ENCODE measurements around the gene SHANK1.
A peak's percentile ranks its signal among the peaks of the same experiment; 100 is the strongest.

Gene SHANK1

DNA sequence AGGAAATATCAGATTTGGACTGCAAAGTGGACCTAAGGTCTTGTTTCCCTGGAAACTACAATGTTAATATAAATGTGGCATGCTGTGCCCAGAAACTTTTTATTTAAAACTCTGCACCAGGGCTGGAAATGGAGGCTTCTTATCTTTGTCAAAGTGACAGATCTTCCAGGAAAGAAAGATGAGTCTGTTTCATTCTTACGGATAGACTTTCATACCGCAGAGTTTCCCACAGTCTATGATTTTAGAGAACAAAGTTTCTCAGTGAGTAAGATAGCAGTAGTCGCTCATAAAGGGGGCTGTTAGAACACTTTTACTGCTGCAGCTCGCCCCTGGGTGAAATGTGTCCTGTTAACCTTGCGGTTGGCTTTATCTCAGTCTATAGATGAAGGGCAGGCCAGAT is 10.3 kb upstream of the SHANK1 start:
- H3K79me2 ChIP-seq (ENCODE audit: control insufficient read depth, insufficient read depth, low read length, unreplicated experiment) = peaks cover 11% of the 10 kb centered on the region
- no peaks in the 10 kb centered on the region for H3K36me3 ChIP-seq (ENCODE audit: insufficient read depth, low read length)
- no peak overlapping the region for H2AFZ ChIP-seq (ENCODE audit: low read length, unreplicated experiment)
- no peak overlapping the region for H3K4me3 ChIP-seq (ENCODE audit: low read depth, low read length)
- H3K27ac ChIP-seq (ENCODE audit: low read depth, low read length) = no peak overlapping the region
- no peaks in the 10 kb centered on the region for H3K27me3 ChIP-seq (ENCODE audit: insufficient read depth, low read length)
- H3K4me1 ChIP-seq (ENCODE audit: control insufficient read depth, insufficient read depth, low read length, unreplicated experiment) = peaks cover 5% of the 10 kb centered on the region

DNA sequence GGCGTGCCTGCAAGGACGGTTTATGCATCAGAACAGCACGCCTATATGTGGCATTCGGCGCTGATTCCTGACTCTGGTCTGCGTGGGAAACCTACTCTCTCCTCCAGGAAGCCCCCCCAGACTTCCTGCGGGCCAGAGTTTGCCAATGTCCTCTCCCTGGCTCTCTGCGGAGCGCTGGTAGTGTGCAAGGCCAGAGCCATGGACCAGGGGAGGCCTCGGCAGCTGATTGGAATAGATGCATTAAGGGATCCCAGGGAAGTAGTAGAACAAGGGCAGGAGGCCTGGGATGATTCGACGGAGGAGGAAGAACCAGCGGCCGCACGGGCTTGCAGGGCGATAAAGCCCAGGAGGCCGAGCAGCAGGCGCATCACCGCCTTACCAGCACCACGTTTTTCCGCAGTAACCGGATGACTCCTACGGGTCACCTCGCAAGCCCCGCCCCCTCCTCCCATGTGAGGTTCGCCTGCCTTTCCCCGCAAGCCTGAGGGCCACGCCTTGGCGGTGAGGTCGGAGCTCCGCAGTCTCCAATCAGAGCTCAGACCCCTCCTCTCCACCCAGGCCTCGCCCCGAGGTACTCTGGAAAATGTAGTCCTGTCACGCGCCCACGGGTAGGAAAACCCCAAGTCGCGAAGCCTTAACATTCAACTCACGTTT is 8.6 kb upstream of the SHANK1 start:
- no peak overlapping the region for H3K4me3 ChIP-seq (ENCODE audit: low read depth, low read length)
- peaks cover 5% of the 10 kb centered on the region for H3K4me1 ChIP-seq (ENCODE audit: control insufficient read depth, insufficient read depth, low read length, unreplicated experiment)
- H3K27me3 ChIP-seq (ENCODE audit: insufficient read depth, low read length) = no peaks in the 10 kb centered on the region
- H2AFZ ChIP-seq (ENCODE audit: low read length, unreplicated experiment) = no peak overlapping the region
- no peaks in the 10 kb centered on the region for H3K36me3 ChIP-seq (ENCODE audit: insufficient read depth, low read length)
- H3K27ac ChIP-seq (ENCODE audit: low read depth, low read length) = no peak overlapping the region
- H3K79me2 ChIP-seq (ENCODE audit: control insufficient read depth, insufficient read depth, low read length, unreplicated experiment) = peaks cover 15% of the 10 kb centered on the region

DNA sequence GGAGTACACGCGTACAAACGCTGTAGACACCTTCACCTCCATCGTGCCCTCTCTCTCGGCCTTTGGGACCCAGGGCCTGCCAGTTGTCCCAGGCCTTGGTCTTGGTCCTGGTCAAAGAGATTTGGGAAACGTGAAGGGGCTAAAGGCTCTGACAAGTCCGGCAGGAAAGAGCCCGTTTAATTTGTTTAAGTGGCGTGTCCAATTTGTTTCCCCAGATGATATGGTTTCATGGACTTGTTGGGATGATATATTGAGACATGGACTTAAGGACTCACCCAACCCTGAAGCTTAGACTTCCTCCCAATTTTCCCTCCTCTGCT is 6.3 kb upstream of the SHANK1 start:
- Histone ChIP-seq H3K27me3 (ENCODE audit: insufficient read depth, low read length) (no peaks in the 10 kb centered on the region), H3K36me3 (ENCODE audit: insufficient read depth, low read length) (no peaks in the 10 kb centered on the region), H3K4me3 (ENCODE audit: low read depth, low read length) (peak overlapping the region; percentile 74), H2AFZ (ENCODE audit: low read length, unreplicated experiment) (no peak overlapping the region), H3K4me1 (ENCODE audit: control insufficient read depth, insufficient read depth, low read length, unreplicated experiment) (peaks cover 15% of the 10 kb centered on the region), H3K79me2 (ENCODE audit: control insufficient read depth, insufficient read depth, low read length, unreplicated experiment) (peaks cover 15% of the 10 kb centered on the region), H3K27ac (ENCODE audit: low read depth, low read length) (no peak overlapping the region)

DNA sequence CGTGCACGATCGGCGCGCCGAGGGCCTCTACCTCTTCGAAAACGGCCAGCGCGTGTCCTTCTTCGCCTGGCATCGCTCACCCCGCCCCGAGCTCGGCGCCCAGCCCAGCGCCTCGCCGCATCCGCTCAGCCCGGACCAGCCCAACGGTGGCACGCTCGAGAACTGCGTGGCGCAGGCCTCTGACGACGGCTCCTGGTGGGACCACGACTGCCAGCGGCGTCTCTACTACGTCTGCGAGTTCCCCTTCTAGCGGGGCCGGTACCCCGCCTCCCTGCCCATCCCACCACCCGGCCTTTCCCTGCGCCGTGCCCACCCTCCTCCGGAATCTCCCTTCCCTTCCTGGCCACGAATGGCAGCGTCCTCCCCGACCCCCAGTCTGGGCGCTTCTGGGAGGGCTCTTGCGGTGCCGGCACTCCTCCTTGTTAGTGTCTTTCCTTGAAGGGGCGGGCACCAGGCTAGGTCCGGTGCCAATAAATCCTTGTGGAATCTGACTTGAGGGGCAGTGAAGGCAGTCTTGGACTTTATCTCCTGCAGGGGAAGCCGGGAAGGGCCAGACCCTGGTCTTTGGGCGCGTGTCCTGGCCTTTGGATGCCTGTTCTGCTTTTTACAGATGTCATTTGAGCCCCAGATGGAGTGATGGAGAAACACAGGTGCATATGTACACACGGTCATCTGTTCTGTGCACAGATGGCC is 5.8 kb upstream of the SHANK1 start:
- Histone ChIP-seq H3K79me2 (ENCODE audit: control insufficient read depth, insufficient read depth, low read length, unreplicated experiment) (peaks cover 15% of the 10 kb centered on the region), H3K4me1 (ENCODE audit: control insufficient read depth, insufficient read depth, low read length, unreplicated experiment) (peaks cover 15% of the 10 kb centered on the region), H2AFZ (ENCODE audit: low read length, unreplicated experiment) (peak overlapping the region; percentile 69), H3K27ac (ENCODE audit: low read depth, low read length) (peak overlapping the region; percentile 36; the same call in 1 of the 2 replicates), H3K27me3 (ENCODE audit: insufficient read depth, low read length) (no peaks in the 10 kb centered on the region), H3K4me3 (ENCODE audit: low read depth, low read length) (peak overlapping the region; percentile 74), H3K36me3 (ENCODE audit: insufficient read depth, low read length) (no peaks in the 10 kb centered on the region)

DNA sequence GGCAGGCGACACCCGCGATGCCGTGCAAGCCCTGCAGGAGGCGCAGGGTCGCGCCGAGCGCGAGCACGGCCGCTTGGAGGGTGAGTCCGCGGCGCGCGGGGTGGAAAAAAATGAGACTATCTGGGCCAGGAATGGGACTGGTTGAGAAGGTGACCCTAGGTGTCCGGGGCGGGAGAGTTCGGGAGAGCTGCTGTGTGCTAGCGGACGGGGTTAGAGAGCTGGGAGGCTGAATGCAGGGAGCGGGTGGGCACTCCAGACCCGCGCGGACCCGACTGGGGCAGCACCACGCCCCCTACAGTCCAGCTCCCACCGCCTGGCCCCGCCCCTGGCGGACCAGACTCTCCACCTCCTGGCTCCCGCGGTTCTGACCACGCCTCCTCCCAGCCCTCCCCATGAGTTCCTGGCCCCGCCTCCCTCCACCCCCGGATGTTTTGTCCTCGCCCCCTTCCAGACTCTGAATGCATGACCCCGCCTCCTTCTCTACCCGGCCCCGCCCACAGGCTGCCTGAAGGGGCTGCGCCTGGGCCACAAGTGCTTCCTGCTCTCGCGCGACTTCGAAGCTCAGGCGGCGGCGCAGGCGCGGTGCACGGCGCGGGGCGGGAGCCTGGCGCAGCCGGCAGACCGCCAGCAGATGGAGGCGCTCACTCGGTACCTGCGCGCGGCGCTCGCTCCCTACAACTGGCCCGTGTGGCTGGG is 5.1 kb upstream of the SHANK1 start:
- Histone ChIP-seq H3K4me3 (ENCODE audit: low read depth, low read length) (peak overlapping the region; percentile 74), H2AFZ (ENCODE audit: low read length, unreplicated experiment) (peak overlapping the region; percentile 69), H3K4me1 (ENCODE audit: control insufficient read depth, insufficient read depth, low read length, unreplicated experiment) (peaks cover 15% of the 10 kb centered on the region), H3K27me3 (ENCODE audit: insufficient read depth, low read length) (no peaks in the 10 kb centered on the region), H3K36me3 (ENCODE audit: insufficient read depth, low read length) (no peaks in the 10 kb centered on the region), H3K27ac (ENCODE audit: low read depth, low read length) (peak overlapping the region; percentile 36; the same call in 1 of the 2 replicates), H3K79me2 (ENCODE audit: control insufficient read depth, insufficient read depth, low read length, unreplicated experiment) (peaks cover 15% of the 10 kb centered on the region)

DNA sequence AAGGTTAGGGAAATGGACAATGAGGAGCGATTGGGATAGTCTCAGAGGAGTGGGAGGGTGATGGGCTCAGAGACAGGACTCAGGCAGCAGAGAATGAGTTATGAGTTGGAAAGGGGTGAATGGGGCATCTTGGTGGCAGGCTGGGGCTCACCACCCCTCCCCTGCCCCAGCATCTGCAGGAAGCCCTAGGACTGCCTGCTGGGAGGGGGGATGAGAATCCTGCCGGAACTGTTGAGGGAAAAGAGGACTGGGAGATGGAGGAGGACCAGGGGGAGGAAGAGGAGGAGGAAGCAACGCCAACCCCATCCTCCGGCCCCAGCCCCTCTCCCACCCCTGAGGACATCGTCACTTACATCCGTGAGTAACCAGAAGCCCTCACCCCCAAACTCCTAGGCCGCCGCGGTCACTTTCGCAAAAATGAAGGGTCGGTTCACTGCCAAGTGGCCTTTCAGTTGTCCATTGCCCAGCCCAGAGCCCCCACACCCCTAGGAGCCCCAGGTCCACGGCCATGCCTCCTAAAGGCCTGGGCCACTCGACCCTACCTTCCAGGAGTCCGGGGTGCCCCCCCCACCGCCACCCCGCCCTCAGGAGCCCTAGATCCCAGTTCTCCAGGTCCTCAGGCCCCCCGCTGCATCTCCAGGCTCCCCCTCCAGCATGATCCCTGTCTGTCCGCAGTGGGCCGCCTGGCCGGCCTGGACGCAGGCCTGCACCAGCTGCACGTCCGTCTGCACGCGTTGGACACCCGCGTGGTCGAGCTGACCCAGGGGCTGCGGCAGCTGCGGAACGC is 4.3 kb upstream of the SHANK1 start:
- H2AFZ ChIP-seq (ENCODE audit: low read length, unreplicated experiment) = peak overlapping the region; percentile 68
- H3K27me3 ChIP-seq (ENCODE audit: insufficient read depth, low read length) = no peaks in the 10 kb centered on the region
- peaks cover 15% of the 10 kb centered on the region for H3K4me1 ChIP-seq (ENCODE audit: control insufficient read depth, insufficient read depth, low read length, unreplicated experiment)
- H3K79me2 ChIP-seq (ENCODE audit: control insufficient read depth, insufficient read depth, low read length, unreplicated experiment) = peaks cover 15% of the 10 kb centered on the region
- no peaks in the 10 kb centered on the region for H3K36me3 ChIP-seq (ENCODE audit: insufficient read depth, low read length)
- H3K27ac ChIP-seq (ENCODE audit: low read depth, low read length) = 0 out of 2 replicates have a peak overlapping the region, but pooled peaks have one; percentile 29
- peak overlapping the region; percentile 74 for H3K4me3 ChIP-seq (ENCODE audit: low read depth, low read length)

DNA sequence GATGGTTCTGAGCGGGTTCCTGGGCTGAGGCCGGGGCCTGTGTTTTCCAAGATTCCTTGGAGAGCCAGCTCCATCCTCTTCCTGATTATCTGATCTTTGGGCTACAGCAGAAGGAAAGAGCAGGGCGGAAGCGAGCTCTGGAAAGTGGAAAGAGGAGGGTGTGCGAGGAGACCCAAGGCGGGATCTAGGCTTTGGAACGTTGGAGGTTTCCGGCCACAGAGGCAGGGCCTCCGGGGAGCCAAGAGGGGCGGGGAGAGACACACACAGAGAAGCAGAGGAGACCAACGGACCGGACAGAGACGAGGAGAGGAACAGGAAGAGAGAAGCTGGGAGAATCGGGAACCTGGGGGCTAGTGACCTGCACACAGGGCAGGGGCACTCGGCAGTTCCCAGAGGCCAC is 3.5 kb upstream of the SHANK1 start, which contains the start of gene CLEC11A:
TSS of gene CLEC11A (plus strand) at position 296 of the 400 bp plus-strand sequence. CDS start 162 bp downstream, outside the sequence.
- Histone ChIP-seq H2AFZ (ENCODE audit: low read length, unreplicated experiment) (peak within 1 kb of the TSS; percentile 68), H3K4me1 (ENCODE audit: control insufficient read depth, insufficient read depth, low read length, unreplicated experiment) (peaks cover 15% of the 10 kb centered on the region), H3K36me3 (ENCODE audit: insufficient read depth, low read length) (no peaks in the 10 kb centered on the region), H3K27me3 (ENCODE audit: insufficient read depth, low read length) (no peaks in the 10 kb centered on the region), H3K27ac (ENCODE audit: low read depth, low read length) (peak within 1 kb of the TSS; percentile 29), H3K79me2 (ENCODE audit: control insufficient read depth, insufficient read depth, low read length, unreplicated experiment) (peaks cover 15% of the 10 kb centered on the region), H3K4me3 (ENCODE audit: low read depth, low read length) (peak within 1 kb of the TSS; percentile 74)

DNA sequence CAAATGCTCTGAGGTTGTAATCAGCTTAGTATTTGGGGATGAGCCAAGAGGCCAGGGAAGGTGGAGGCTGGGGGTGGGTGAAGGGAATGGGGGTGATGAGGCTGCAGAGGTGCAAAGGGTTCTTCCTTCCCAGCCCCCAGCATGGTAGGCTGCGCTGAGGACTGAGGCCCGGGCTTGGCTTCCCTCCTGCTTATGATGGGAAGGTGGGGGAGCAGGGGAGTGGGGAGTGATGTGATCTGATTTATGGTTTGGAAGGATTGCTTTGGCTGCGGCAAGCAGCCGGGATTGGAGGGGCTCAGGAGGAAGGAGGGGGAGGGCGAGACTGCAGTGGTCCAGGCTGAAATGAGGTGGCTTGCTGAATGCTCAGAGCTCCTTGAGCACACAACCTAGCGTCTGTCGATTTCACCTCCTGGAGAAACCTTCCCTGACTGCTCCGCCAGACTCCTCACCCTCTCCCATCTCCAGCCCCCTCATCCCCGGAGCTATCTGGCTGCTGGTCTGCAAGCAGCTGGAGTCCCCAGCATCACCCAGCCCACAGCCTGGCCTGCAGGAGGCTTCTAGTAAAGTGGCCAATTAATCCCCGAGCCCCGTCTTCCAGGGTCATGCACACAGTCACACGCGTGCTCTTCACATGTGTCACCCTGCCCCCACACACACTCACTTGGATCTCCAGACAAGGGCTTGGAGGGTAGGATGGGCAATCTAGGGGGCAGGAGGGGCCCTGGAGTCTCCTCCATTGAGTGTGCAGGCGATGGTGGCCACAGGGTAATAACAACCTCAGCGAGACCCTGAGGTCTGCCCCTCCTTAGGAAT is 2.8 kb upstream of the SHANK1 start:
- Histone ChIP-seq H3K4me1 (ENCODE audit: control insufficient read depth, insufficient read depth, low read length, unreplicated experiment) (peaks cover 15% of the 10 kb centered on the region), H3K4me3 (ENCODE audit: low read depth, low read length) (peak overlapping the region; percentile 74), H3K27me3 (ENCODE audit: insufficient read depth, low read length) (no peaks in the 10 kb centered on the region), H3K79me2 (ENCODE audit: control insufficient read depth, insufficient read depth, low read length, unreplicated experiment) (peaks cover 15% of the 10 kb centered on the region), H3K36me3 (ENCODE audit: insufficient read depth, low read length) (no peaks in the 10 kb centered on the region), H3K27ac (ENCODE audit: low read depth, low read length) (peak overlapping the region; percentile 29; the same call in 1 of the 2 replicates), H2AFZ (ENCODE audit: low read length, unreplicated experiment) (no peak overlapping the region)

DNA sequence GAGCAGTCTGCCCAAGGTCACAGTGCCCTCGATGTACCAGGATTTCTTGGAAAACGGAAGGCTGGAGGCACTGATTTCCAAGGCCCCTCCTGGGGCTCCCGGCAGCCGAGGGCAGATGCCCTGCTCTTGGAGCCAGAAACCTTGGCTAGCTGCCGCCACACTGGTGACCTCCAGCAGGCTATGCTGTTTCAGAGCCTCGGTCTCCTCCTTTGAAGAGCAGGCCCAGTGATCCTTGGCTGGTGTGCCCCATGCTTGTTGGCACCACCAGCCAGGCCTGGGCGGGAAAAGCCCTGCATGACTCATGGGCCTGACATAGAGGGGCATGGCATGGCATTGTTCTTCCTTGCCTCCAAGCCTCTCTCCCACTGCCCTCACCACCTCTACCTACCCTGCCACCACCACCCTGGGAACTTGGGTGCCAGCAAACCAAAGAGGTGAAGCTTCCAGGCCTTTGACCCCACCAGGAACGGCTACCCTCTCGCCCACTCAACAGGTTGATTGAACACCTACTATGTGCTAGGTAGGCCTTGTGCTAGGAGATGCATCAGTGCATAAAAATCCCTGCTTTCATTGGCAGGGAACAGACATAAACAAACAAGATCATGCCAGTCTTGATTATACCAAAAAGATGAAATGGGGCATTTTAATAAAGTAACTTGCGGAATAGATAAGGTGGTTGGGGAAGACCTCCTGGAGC is 2.0 kb upstream of the SHANK1 start:
- Histone ChIP-seq H3K79me2 (ENCODE audit: control insufficient read depth, insufficient read depth, low read length, unreplicated experiment) (peaks cover 15% of the 10 kb centered on the region), H2AFZ (ENCODE audit: low read length, unreplicated experiment) (no peak overlapping the region), H3K4me3 (ENCODE audit: low read depth, low read length) (no peak overlapping the region), H3K4me1 (ENCODE audit: control insufficient read depth, insufficient read depth, low read length, unreplicated experiment) (peaks cover 15% of the 10 kb centered on the region), H3K27me3 (ENCODE audit: insufficient read depth, low read length) (no peaks in the 10 kb centered on the region), H3K36me3 (ENCODE audit: insufficient read depth, low read length) (no peaks in the 10 kb centered on the region), H3K27ac (ENCODE audit: low read depth, low read length) (no peak overlapping the region)
